GOT3 (cell line): ENCODE data around the gene SLC36A4.
A peak's percentile ranks its signal among the peaks of the same experiment; 100 is the strongest.
"Not testable (repeated sequence)": the region's sequence is repeated elsewhere in the genome, so short reads cannot be mapped to it uniquely, and the experiment has no call there.

Experiments used
- DNase-seq: peaks from one replicate; lab custom pipeline; 2025; ENCODE audit warnings: mixed read lengths; lab: John Stamatoyannopoulos, UW

Gene SLC36A4

DNA sequence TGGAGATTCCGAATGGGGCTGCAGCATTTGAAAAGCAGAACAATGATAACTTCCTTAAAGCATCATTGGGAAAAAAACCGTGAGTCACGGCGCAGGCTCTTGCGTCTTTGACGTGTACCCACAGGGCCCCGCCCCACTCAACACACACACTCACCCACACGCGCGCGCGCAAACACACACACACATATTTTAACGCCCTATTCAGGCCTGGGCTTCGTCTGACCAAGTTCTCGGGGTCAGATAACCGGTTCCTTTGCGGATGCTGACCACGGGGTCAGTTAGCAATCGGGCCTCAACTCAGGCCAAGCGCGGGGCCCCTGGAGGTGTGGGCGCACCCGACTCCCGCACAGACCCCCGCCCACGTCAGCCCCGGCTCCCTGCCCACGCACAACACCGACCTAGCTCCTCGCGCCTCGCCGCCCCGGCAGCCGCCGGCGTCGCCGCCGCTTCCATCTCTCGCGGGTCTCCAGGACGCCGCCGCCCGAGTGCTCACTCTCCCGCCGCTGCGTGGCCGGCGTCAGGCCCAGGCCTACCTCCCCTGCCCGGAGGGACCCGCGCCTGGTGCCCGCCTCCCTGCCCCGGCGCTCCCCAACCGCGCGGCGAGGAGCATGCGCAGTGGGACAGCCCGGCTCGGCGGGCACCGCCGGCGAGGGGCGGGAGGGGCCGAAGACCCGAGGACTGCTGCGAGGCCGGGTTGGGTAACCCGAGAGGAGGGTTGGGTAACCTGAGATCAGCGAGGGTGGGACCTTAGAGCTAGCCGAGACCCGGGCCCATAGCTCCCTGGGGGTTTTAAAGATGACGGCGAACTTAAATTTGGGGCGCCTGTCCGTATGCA, at the start of gene SLC36A4:
SLC36A4 (minus strand) TSS at position 612 of the 835 bp plus-strand sequence; CDS start at position 453, 159 bp downstream.
- DNase-seq, result peak; percentile 54

DNA sequence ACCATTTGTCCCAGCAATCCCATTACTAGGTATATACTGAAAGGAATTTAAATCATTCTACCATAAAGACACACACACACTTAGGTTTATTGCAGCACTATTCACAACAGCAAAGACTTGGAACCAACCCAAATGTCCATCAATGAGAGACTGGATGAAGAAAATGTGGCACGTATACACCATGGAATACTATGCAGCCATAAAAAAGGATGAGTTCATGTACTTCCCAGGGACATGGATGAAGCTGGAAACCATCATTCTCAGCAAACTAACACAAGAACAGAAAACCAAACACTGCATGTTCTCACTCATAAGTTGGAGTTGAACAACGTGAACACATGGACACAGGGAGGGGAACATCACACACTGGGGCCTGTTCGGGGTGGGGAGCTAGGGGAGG, 49.0 kb upstream of the SLC36A4 start:
- not testable (repeated sequence) for DNase-seq

DNA sequence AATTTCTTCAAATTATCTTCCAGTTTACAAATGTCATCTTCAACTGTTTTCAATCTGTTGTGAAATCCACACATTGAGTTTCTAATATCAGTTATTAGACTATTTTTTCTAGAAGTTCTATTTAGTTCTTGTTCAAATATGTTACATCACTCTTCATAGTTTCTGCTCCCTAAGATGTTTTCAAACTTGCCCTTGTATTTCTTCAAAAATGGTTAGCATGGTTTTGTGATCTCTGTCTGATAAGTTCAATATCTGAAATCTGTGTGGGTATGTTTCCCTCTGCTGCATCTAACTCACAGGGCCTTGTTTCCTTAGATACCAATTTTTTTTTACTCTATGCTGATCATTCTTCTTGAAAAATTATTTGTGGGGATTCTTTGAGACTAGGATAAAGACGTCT, 46.2 kb upstream of the SLC36A4 start:
- no peak for DNase-seq

DNA sequence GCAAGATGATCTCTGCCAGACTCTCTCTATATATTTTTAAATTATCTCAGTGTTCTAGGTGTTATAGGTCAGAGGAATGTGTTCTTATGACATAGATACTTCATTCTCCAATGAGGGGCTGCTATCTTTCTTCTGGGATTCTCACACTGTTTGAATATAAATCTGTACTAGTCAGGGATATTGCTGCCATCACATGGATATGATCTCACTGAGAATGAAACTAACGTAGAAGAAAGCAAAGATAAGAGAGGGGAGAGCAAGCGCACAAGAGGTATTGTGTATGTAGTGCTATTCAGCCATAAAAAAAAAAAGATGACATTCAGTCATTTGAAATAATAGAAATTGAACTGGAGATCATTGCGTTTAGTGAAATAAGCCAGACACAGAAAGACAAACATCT, 42.2 kb upstream of the SLC36A4 start:
- DNase-seq, result no peak

DNA sequence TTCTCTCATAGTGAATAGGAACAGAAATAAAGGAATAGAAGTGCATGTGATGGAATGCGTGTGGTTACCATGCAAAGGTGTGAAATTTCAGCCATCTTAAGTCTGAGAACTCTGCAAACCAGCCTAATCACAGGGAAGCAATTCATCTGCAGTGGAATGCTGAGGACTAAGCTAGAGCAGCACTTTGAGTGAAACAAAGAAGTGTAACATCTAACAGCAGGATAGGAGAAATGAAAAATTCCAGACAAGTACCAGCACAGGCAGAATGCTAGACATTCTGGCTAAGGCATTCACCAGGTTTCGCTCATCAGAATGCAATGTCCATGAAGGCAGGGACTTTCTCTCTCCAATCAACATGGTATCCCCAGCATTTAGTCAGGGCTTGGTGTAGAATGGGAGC, 41.2 kb upstream of the SLC36A4 start:
- no peak for DNase-seq

DNA sequence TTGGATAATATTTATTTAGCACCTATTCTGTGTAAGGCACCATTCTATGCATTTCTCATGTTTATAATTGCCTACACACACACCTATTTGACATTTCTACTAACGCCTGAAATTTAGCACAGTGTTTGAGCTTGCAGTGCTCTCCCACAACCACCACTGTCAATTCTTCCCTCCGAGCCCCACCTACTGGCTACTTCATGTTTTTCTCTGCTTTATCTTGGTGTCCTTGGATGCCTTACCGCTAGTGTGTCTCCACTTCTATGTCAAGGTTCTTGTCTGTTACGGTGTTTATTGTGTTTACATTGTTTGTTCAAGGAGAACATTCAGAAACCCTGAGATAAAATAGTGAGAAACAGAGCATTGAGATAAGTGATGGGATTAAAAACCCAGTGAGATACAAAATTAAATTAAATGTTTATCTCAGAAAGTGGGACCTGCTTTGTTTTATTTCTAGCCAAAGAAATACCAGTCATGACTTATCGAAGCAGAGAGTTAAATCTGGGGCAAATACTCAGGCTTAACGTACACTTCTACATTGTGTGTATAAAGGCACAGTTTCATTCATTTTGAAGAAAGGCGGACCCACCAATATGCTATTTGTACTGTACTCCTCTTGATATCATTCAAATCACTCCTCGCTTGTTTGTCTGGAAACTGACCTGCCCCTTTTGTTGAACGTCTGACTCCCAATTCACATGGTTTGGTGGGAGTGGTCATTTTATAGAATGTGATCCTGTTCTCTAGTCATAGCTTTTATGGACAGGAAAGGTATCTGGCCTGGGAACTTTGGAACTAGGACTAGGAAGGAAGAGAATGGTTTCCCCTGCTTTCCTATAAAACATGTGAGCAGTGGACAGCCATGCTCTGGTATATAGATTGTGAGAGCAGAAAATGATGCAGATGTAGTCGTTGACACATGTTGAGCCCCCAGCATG, 39.2 kb upstream of the SLC36A4 start:
- no peak for DNase-seq

DNA sequence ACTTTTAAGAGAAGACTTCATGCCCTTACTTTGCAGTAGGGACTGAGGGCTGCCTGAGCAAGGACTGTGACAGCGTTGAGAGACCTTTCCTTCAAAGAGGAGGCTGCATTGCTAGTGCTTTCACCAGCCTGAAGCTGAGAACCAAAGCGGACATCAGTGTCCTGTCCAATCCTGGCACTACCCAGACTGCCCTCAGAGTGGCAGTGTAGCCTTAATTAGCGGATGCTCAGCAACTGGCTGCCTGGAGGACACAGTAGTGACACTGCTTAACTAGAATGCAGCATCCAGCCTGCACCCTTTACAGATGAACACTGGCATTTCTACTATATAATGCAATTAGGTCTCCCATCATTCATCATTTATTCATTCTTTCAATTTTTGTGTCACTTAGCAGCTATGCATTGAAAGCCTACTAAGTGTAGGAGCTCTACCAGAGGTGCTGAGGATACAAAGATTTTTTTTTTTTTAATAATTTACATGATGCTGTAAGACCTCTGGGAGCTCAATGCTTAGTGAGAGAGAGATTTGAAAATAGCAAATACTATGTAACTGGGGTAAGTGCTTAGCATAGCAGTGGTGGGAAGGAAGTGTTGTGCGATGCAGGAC, 36.9 kb upstream of the SLC36A4 start:
- DNase-seq, result no peak

DNA sequence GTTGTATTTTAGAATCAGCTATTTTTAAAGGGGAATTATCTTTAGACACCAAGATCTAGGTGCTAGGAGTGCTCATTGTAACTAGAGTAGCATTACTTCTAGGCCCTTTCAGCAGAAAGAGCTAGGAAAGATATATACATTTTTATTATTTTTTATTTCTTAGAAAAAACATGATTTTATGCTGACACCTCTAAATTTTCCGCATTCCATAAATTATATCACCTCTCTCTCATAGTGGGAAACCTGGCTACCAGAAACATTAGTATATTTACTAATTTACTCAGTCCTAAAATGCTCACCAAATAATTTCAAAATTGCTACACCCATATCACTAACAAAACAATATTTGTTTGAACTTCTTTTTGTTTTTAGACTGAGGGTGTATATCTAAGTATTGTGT, 32.1 kb upstream of the SLC36A4 start:
- DNase-seq, result no peak

DNA sequence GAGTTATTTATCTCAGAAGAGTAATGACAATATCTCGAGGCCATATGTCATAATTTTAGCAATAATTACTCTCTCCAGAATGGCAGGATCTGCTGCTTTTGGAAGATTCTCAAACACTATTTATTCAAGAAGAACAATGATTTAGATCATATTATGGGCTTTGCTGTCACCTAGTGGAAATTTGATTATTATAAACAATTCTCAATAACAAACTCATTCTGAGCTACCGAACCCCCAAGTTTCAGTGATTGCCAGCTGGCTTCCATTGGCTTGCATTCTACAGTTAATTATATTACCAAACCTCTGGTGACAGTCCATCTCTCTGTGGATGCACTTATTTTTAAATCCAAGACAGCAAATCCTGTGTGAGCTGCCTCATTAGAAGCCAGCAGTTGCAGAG, 27.9 kb upstream of the SLC36A4 start:
- DNase-seq, result no peak

DNA sequence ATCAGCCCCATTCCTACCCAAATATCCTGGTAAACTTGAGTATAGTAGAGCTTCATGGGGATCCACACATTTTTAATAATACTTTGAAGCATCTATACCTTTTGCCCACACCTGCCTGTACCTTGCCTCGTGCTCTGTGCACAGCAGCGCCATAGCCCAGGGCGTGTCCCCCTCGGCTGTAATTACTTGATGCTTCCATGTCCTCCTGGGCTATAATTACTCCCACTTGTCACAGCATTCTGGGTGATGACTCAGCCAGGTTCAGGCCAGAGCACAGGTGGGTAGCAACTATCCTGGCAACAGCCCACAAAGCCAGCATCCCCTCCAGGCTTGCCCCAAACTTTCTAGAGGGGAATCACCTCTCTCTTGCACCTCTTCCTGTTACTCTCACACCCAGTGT, 23.7 kb upstream of the SLC36A4 start:
- DNase-seq, result no peak

DNA sequence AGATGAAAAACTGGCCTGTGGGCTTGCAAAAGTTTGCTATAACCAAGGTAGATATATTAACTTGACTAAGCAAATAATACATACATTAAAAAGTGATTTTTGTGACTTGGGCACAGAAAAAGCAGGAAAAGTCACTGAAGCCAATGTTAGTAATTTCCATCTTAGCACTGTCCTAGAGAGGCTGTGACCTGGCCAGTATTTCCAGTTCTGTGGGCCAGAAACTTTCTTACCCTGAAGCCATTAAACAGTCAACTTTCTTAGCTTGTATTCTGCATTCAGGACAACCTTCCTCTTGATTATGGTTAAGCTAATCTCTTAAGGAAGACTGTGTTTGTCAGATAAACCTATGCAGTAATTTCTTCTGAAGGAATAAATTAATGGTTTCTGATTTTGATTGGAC, 22.3 kb upstream of the SLC36A4 start:
- no peak for DNase-seq

DNA sequence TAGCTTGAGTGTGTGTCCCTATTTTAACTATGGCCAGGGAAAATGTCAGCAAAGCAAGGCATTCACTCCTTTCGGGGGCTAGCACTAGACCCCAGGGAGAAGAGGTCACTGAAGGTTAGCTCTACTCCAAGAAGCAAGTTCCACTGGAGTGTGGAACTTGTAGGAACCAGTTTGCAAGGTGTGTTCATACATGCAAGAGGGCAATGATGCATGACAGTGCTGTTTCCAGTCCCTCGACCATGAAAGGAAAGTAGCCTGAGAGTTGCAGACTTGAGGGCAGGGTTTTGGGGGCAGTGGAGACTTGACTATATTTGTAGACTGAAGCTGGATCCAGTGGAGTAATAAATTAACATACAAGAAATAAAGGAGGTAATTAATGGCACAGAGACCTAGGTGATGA, 21.6 kb upstream of the SLC36A4 start:
- no peak for DNase-seq

DNA sequence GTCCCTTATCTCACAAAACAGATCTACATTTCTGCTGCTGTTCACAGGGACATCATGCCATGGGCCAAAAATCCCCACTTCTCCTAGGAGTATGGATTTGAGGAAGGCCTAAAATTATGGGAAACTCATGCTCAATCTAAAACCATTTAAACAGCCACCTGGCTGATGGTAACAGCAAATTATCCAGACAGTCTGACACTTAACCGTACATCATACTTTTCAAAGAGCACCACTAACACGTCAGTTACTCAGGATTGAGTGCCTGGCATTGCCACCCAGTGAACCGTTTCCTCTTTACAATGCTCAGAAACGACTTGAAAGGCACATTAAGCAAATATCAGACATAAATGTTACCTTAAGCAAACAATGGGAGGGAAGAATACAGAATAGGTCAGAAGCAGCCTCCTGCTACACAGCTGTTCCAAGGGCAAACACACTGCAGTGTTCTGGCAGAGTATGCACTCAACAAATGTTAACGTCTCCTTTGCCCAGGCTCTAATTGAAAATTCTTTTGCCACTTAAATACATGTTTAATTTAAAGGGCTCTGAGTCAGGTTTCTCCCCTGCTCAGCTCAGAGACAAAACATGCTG, 18.8 kb upstream of the SLC36A4 start:
- DNase-seq, result no peak

DNA sequence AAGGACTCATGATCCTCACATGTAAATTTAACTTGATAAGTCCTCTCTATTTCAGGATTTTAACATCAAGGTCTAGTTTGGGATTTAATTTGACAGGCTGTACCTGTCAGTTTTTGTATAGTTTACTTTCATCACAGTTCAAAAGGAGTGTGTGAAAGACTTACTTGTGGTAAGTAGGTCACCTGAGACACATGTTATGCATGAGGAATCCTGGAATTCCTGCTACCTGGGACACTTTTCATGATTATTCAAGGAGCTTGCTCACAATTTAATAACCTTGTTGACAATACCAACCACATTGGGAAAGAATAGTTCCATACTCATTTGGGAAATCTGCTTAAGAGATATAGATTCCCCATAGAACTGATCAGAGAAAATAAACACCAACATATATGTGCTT, 15.8 kb upstream of the SLC36A4 start:
- no peak for DNase-seq

DNA sequence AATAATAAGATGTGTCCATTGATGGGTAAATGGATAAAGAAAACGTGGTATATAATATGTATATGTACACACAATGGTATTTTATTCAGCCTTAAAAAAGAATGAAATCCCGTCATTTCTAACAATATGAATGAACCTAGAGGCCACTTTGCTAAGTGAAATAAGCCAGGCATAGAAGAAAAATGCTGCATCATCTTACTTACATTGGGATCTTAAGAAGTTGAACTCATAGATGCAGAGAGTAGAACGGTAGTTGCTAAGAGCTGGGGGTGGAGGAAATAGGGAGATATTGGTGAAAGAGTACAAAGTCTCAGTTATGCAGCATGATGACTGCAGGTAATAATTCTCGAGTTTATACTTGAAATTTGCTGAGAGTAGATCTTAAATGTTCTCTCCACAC, 14.3 kb upstream of the SLC36A4 start:
- no peak for DNase-seq

DNA sequence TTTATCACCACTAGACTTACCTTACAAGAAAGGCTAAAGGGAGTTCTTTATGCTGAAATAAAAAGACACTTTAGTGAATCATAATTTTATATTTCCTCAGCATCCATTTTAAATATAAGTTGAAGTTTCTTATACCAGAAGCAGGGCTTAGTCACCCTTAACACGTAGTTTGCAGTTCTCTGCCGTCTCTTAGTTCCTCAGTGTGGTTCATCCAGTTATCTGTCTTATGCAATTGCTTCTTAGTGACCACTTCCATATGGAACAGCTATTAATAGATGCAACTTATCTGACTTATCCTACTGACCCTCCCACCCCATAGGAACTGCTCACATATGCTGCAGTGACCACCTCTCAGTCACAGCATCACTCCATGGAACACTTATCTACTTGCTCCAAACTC, 11.7 kb upstream of the SLC36A4 start:
- no peak for DNase-seq

DNA sequence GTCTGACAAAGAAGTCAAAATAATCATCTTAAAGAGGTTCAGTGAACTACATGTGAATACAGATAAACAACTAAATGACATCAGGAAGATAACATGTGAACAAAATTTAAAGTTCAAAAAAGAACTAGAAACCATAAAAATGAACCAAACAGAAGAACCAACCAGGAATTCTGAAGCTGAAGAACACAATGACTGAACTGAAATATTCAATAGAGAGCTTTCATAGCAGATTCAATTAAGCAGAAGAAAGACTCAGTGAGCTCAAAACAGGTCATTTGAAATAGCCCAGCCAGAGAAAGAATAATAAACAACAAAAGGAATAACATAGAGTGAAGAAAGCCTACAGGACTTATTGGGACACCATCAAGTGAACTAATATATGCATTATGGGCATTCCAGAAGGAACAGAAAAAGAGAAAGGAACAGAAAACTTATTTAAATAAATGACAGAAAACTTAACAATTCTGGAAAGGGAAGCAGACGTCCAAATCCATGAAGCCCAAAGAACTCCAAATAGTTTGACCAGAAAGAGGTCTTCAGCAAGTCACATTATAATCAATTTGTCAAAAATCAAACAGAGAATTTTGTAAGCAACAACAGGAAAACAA, 11.0 kb upstream of the SLC36A4 start:
- DNase-seq, result no peak

DNA sequence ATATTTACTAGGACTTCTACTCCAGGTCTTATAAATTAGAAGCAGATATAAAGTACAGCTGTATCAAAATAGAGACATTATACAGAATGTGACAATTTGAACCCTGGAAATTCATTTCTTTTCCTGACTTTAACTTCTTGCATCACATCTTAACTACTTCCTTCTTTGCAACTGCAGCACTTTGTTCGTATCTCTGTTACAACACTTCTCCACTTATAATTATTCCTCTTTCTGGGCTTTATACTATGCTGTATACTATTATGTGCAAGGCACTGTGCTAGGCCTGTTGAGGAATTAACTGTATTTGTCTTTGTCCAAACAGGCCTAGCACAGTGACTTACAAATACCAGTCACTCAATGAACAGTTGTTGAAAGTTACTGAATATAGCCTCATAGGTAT, 1.8 kb upstream of the SLC36A4 start:
- no peak for DNase-seq

DNA sequence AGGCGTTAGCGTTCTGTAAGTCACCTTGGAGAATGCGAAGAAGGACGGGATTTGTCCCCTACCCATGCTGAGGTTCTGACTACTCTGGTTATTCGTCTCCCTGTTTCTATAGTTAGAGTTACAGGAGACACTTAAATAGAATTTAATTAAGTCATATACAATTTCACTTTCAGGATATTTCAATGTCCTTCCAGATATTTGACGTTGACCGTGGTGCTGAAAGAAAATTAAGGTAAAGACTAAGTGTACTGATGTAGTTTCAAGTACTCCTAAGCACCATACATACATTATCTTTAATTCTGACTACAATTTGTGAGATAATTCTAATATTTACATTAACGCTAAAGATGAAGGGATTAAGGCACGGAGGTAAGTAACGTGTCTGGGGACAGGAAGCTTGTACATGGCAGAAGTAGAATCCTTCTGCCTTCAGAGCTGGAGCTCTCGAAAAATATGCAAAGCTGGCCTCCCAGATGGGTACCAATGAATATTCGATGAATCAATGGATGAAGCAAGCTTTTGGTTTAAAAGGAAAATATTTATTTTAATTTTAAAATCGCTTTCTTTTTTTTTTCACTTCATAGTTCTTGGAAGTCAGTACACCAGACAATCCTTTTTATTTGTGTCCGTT, 539 bp upstream of the SLC36A4 start:
- no peak for DNase-seq

DNA sequence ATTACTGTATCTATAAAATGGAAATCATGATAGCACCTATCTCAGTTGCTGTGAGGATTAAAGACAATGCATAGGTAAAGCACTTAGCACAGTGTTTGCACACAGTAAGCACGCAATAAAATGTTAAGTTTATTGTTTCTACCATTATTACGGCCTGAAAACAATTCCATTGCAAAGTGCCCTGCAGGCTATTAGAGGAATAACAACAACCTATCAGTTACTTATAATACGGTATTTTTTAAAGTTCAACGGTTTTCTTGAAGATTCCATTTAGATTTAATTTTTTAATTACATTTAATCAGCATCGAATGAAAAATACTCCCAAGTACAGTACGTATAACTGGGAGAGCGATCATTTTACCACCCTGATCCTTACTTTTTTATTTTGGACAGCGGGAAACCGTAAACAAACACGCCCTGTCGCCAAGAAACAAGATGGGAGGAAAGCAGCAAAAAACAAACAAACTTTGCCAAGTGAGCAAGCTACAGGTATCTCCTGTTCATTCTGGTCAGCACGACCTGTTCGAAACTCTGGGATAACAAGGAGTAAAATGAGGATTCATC, 893 bp downstream of the SLC36A4 start:
- no peak for DNase-seq

DNA sequence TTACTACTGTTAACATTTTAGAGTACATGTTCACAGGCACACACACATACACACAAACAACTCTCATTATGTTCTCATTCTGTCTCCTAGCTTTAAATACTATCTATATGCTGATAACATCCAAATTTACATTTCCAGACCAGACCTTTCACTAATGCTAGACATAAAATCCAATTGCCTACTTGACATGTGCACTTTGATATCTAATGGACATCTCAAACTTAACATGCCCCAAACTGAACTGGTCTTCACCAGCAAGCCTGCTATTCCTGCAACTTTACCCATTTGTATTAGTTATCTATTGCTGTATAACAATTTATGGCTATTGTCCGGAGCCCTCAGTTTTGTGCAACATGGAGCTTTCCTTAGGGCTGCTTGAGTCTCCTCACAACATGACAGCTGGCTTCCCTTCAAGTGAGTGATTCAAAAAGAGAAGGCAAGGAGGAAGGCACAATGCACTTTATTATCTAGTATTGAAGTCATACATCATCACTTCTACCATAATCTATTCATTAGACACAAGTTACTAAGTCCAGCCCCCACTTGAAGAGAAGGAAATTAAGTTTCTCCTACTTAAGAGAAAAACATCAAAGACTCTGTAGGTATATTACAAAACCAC, 3.0 kb downstream of the SLC36A4 start:
- DNase-seq, result no peak
